GM13977 (cell line): ENCODE measurements around the gene PRR14L.
"Not testable (repeated sequence)": the region's sequence is repeated elsewhere in the genome, so short reads cannot be mapped to it uniquely, and the experiment has no call there.

Experiments
- DNase-seq: peaks from one replicate; pipeline ENCODE4 v3.0.0; 2012; ENCODE audit warnings: low spot score
- in situ Hi-C: fragments of 300-500 bp; cut with MboI; formaldehyde crosslinking; loops from one replicate; pipeline ENCODE4 v1.12.0; 2022; ENCODE audit warnings: low sequenced_read_pairs, low pct_unique_long_range_greater_than_20kb, mixed read lengths, inconsistent platforms; ENCODE audit not compliant: unreplicated experiment
- TF ChIP-seq, protein P1 (sequence below): IDR thresholded peaks from 2 replicates; pipeline ENCODE4 v1.5.1; 2012; ENCODE audit warnings: mild to moderate bottlenecking, control low read depth; ENCODE audit not compliant: insufficient read depth; ENCODE audit errors: extremely low read depth, missing control alignments

Gene PRR14L

DNA sequence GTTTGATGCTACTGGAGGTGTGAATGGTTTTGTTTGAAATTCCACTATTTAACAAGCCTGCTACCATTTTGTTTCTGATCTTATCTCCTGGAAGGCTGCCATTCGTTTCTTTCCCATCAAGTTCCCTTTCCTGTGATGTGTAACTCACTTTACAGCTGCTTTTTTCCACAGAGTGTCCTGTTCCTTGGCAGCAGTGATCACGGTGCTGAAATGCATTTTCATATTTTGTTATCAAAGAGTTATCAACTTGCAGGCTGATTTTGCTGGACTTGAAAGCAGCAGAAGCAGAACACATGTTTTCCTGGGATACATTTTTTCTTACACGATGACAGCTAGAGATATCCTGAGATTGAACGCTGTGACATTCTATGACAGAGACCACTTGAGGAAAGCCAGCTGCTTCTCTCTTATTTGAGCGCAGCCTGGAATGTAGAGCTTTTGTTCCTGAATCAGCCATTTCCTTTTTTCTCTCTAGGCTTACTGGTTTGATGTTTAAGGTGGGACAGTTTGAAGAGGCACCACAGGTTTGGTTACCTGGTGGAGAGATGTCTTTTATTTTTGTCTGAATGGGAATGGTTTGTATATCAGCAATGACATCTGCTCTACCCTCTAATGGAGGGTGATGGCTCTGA, 34.7 kb downstream of the PRR14L start:
- TF ChIP-seq, protein P1, sequence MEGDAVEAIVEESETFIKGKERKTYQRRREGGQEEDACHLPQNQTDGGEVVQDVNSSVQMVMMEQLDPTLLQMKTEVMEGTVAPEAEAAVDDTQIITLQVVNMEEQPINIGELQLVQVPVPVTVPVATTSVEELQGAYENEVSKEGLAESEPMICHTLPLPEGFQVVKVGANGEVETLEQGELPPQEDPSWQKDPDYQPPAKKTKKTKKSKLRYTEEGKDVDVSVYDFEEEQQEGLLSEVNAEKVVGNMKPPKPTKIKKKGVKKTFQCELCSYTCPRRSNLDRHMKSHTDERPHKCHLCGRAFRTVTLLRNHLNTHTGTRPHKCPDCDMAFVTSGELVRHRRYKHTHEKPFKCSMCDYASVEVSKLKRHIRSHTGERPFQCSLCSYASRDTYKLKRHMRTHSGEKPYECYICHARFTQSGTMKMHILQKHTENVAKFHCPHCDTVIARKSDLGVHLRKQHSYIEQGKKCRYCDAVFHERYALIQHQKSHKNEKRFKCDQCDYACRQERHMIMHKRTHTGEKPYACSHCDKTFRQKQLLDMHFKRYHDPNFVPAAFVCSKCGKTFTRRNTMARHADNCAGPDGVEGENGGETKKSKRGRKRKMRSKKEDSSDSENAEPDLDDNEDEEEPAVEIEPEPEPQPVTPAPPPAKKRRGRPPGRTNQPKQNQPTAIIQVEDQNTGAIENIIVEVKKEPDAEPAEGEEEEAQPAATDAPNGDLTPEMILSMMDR, result no peak
- in situ Hi-C loops, result no loop called here
- no peak for DNase-seq

DNA sequence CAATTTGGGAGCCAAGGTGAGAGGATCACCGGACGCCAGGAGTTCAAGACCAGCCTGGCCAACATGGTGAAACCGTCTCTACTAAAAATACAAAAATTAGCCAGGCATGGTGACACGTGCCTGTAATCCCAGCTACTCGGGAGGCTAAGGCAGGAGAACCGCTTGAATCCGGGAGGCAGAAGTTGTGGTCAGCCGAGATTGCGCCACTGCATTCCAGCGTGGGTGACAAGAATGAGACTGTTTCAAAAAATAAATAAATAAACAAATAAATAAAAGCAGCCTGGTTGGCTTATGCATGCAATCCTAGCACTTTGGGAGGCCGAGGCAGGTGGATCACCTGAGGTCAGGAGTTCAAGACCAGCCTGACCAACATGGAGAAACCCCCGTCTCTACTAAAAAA, 38.7 kb downstream of the PRR14L start:
- in situ Hi-C loops, DNase-seq: not testable (repeated sequence)

DNA sequence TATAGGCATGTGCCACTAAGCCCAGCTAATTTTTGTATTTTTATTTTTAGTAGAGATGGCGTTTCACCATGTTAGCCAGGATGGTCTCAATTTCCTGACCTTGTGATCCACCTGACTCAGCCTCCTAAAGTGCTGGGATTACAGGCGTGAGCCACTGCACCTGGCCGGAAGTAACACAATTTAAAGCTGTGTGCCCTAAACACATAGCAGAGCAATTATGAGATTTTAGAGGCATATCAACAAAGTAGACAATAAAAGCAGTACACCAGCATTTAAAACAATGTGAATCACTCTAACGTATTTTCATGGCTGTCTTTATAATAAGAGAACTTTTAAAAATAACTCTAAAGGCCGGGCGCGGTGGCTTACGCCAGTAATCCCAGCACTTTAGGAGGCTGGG, 42.4 kb downstream of the PRR14L start:
- TF ChIP-seq, protein P1, result no peak
- in situ Hi-C loops, result no loop called here
- DNase-seq, result no peak

DNA sequence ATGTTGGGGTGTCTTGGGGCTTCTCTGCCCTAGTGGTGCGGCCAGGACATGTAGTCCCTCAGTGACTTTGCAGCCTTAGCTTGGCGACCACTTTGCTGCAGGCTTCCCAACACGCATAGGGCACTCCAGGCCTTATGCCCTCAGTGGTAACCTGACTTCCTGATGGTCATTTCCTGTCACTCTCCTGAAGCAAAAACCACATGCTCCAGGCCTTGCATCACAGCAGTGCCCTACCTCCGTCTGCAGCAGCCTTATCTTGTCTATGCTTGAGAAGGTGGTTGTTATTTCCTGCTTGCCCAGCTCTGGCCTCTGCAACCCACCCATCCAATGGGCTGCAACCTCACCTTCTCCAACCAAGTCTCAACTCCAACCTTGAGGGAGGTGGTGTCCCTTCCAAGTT, 54.5 kb downstream of the PRR14L start:
- TF ChIP-seq, protein P1, result no peak
- in situ Hi-C loops, result no loop called here
- no peak for DNase-seq

DNA sequence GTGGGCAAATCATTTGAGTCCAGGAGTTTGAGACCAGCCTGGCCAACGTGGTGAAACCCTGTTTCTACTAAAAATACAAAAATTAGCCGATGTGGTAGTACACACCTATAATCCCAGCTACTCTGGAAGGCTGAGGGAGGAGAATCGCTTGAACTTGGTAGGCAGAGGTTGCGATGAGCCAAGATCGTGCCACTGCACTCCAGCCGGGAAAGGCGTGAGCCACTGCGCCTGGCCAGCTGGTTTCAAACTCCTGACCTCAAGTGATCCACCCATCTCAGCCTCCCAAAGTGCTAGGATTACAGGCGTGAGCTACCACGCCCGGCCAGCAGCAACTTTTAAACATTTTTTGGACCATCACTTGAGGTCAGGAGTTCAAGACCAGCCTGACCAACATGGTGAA, 55.9 kb downstream of the PRR14L start:
- DNase-seq, in situ Hi-C loops: not testable (repeated sequence)

DNA sequence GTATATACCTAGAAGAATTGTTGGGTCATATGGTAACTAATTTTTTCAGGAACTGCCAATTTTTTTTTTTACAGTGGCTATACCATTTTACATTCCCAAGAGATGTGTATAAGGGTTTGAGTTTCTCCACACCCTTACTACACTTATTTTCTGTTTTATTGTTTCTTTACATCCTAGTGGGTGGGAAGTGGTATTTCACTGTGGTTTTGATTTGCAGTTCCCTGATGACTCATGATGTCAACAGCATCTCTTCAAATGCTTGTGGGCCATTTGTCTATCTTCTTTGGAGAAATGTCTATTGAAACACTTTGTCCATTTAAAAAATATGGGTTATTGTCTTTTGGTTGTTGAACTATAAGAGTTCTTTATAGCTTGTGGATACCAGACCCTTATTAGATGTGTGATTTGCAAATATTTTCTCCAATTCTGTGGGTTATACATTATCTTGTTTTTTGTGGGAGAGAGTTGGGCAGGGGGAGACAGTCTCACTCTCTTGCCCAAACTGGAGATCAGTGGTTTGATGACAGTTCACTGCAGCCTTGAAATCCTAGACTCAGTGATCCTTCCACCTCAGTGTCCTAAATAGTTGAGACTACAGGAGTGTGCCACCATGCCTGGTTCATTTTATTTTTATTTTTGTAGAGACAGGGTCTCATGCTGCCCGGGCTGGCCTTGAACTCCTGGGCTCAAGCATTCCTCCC, 57.6 kb downstream of the PRR14L start:
- in situ Hi-C loops, result no loop called here
- DNase-seq, result no peak
- TF ChIP-seq, protein P1, result no peak

DNA sequence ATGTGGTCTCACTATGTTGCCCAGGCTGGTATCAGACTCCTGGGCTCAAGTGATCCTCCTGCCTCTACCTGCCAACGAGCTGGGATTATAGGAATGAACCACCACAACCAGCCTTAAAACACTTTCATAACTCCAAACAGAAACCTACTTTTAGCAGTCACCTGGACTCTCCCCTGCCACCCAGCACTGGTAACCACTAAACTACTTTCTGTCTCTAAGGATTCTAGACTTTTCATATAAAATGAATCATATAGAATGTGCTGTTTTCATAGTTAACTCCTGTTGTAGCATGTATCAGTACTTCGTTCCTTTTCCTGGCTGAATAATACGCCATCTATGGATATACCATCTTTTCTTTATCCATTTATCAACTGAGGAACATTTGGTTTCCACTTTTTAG, 58.5 kb downstream of the PRR14L start:
- in situ Hi-C loops, result no loop called here
- TF ChIP-seq, protein P1, result no peak
- no peak for DNase-seq
